IMR-90 (cell line): Measurements from ENCODE around the gene EPB41L2. TPM values are rescaled to one million over a fixed set of nuclear protein-coding genes. Genes with fewer than 3 reads are reported as not detected.

ENCODE experiments used
- ATAC-seq: fragments of 200-7000 bp; cut with Tn5 transposase; 2 replicates; pipeline ENCODE4 v1.9.1; 2020; ENCODE audit warnings: low read depth, mild to moderate bottlenecking, moderate library complexity
- BruUV-seq: library from RNA; stranded (reverse); fragments of 400-500 nt; replicated peaks from 2 replicates; lab custom pipeline; 2021; lab: Mats Ljungman, UMichigan
- CTCF ChIA-PET: fragments of 300-600 bp; formaldehyde crosslinking; extraction: SDS; loops from one replicate; lab custom pipeline; 2021; ENCODE audit warnings: antibody characterized with exemption; lab: Yijun Ruan, JAX
- POLR2A ChIA-PET: fragments of 300-600 bp; sonication (Branson Sonifier 250); formaldehyde crosslinking; loops from one replicate; lab custom pipeline; 2022; ENCODE audit warnings: antibody characterized with exemption; ENCODE audit not compliant: unreplicated experiment; lab: Charles Lee
- DNase-seq: peaks from one replicate; pipeline ENCODE4 v3.0.0; 2013
- H2AFZ ChIP-seq: replicated peaks from 2 replicates; pipeline ENCODE3; 2013; ENCODE audit warnings: low read length, mild to moderate bottlenecking; ENCODE audit not compliant: poor library complexity
- H2AK5ac ChIP-seq: 2 replicates; pipeline ENCODE4 v1.6.1; 2013; ENCODE audit warnings: low read depth, low read length, inconsistent platforms
- H2AK9ac ChIP-seq: replicated peaks from 2 replicates; pipeline ENCODE3; 2013; ENCODE audit warnings: mild to moderate bottlenecking, low read depth, low read length, moderate library complexity; ENCODE audit not compliant: poor library complexity
- H2BK120ac ChIP-seq: 2 replicates; pipeline ENCODE4 v1.6.1; 2013; ENCODE audit warnings: low read depth, low read length, inconsistent platforms
- H2BK15ac ChIP-seq: 3 replicates; pipeline ENCODE4 v1.6.1; 2013; ENCODE audit warnings: low read depth, low read length, inconsistent platforms
- H2BK20ac ChIP-seq: 2 replicates; pipeline ENCODE4 v1.6.1; 2013; ENCODE audit warnings: low read depth, mild to moderate bottlenecking, inconsistent platforms, low read length, moderate library complexity
- H2BK5ac ChIP-seq: 2 replicates; pipeline ENCODE4 v1.6.1; 2013; ENCODE audit warnings: mild to moderate bottlenecking, low read depth, low read length, inconsistent platforms; ENCODE audit not compliant: poor library complexity, severe bottlenecking
- H3K14ac ChIP-seq: replicated peaks from 2 replicates; pipeline ENCODE4 v1.6.1; 2013; ENCODE audit warnings: low read depth, low read length, inconsistent platforms
- H3K18ac ChIP-seq: 2 replicates; pipeline ENCODE4 v1.6.1; 2013; ENCODE audit warnings: low read depth, low read length, control low read depth
- H3K23ac ChIP-seq: 2 replicates; pipeline ENCODE4 v1.6.1; 2013; ENCODE audit warnings: low read depth, low read length, inconsistent platforms
- H3K27ac ChIP-seq: 2 replicates; pipeline ENCODE4 v1.5.1; 2013; ENCODE audit warnings: mild to moderate bottlenecking, control low read depth, low read length; ENCODE audit not compliant: insufficient read depth
- H3K27me3 ChIP-seq: 2 replicates; pipeline ENCODE4 v1.6.1; 2013; ENCODE audit warnings: low read length; ENCODE audit not compliant: control insufficient read depth, insufficient read depth
- H3K36me3 ChIP-seq: 2 replicates; pipeline ENCODE4 v1.6.1; 2013; ENCODE audit warnings: low read length, mixed read lengths; ENCODE audit not compliant: control insufficient read depth, insufficient read depth
- H3K4ac ChIP-seq: 2 replicates; pipeline ENCODE4 v1.6.1; 2013; ENCODE audit warnings: low read depth, low read length, inconsistent platforms
- H3K4me1 ChIP-seq: 2 replicates; pipeline ENCODE4 v1.6.1; 2013; ENCODE audit warnings: low read length, mixed read lengths; ENCODE audit not compliant: control insufficient read depth, insufficient read depth
- H3K4me2 ChIP-seq: 2 replicates; pipeline ENCODE4 v1.6.1; 2013; ENCODE audit warnings: low read depth, mild to moderate bottlenecking, control low read depth, low read length, moderate library complexity
- H3K4me3 ChIP-seq: 2 replicates; pipeline ENCODE4 v1.5.1; 2013; ENCODE audit warnings: low read depth, mild to moderate bottlenecking, control low read depth, low read length, moderate library complexity; ENCODE audit not compliant: insufficient read depth
- H3K56ac ChIP-seq: 2 replicates; pipeline ENCODE4 v1.6.1; 2013; ENCODE audit warnings: low read length, inconsistent platforms; ENCODE audit not compliant: insufficient read depth; ENCODE audit errors: extremely low read depth
- H3K79me1 ChIP-seq, 2 experiments: 2 replicates each; pipeline ENCODE4 v1.6.1; 2013; ENCODE audit warnings: low read length in 2 of 2, inconsistent platforms in 1 of 2, low read depth in 1 of 2
- H3K9ac ChIP-seq: 2 replicates; pipeline ENCODE4 v1.6.1; 2013; ENCODE audit warnings: low read depth, low read length, control low read depth
- H3K9me1 ChIP-seq: 2 replicates; pipeline ENCODE4 v1.6.1; 2013; ENCODE audit warnings: low read length, inconsistent platforms; ENCODE audit not compliant: insufficient read depth
- H3K9me3 ChIP-seq: 2 replicates; pipeline ENCODE4 v1.6.1; 2013; ENCODE audit warnings: low read length; ENCODE audit not compliant: control insufficient read depth, insufficient read depth
- H4K20me1 ChIP-seq: 2 replicates; pipeline ENCODE4 v1.6.1; 2013; ENCODE audit warnings: low read length, inconsistent platforms; ENCODE audit not compliant: insufficient read depth
- H4K5ac ChIP-seq: 2 replicates; pipeline ENCODE4 v1.6.1; 2013; ENCODE audit warnings: mild to moderate bottlenecking, low read depth, low read length, control low read depth
- H4K8ac ChIP-seq, 2 experiments: 2 replicates each; pipeline ENCODE4 v1.6.1; 2013; ENCODE audit warnings: low read depth in 2 of 2, low read length in 2 of 2, control low read depth in 1 of 2, inconsistent platforms in 1 of 2
- H4K91ac ChIP-seq: 2 replicates; pipeline ENCODE4 v1.6.1; 2013; ENCODE audit warnings: low read depth, low read length, inconsistent platforms; ENCODE audit not compliant: insufficient read depth
- BHLHE40 ChIP-seq: fragments of 150-350 bp; IDR thresholded peaks from 2 replicates; pipeline ENCODE4 v1.6.1; 2016; ENCODE audit warnings: mild to moderate bottlenecking, low read depth, low read length
- FOS ChIP-seq: fragments of 150-350 bp; IDR thresholded peaks from 2 replicates; pipeline ENCODE4 v1.6.1; 2016; ENCODE audit warnings: low read depth, low read length
- MAFK ChIP-seq: IDR thresholded peaks from 2 replicates; pipeline ENCODE4 v1.6.1; 2012; ENCODE audit warnings: low read depth, low read length, improper control_type of control experiment
- MXI1 ChIP-seq: IDR thresholded peaks from 2 replicates; pipeline ENCODE4 v1.6.1; 2012; ENCODE audit warnings: low read depth, mild to moderate bottlenecking, low read length, moderate library complexity, borderline replicate concordance
- RCOR1 ChIP-seq: IDR thresholded peaks from 2 replicates; pipeline ENCODE4 v1.6.1; 2012; ENCODE audit warnings: mild to moderate bottlenecking, low read length, improper control_type of control experiment; ENCODE audit not compliant: insufficient replicate concordance
- RFX5 ChIP-seq: IDR thresholded peaks from 2 replicates; pipeline ENCODE4 v1.8.0; 2012; ENCODE audit warnings: low read depth, mild to moderate bottlenecking, low read length, moderate library complexity
- WGBS, 2 experiments: methylation state at CpG; one replicate each; pipeline versions ENCODE4 v1.1.5 to v1.1.7; 2013; ENCODE audit warnings: missing lambda C conversion rate in 2 of 2; ENCODE audit not compliant: insufficient read length in 1 of 2; ENCODE audit errors: extremely low coverage in 2 of 2; 5-methylcytosine and 5-hydroxymethylcytosine counted together
- dilution Hi-C: fragments of 300-500 bp; cut with HindIII; formaldehyde crosslinking; loops from one replicate; pipeline ENCODE4 v1.14.3; 2018; ENCODE audit warnings: low sequenced_read_pairs; ENCODE audit not compliant: unreplicated experiment
- in situ Hi-C: fragments of 300-500 bp; cut with MboI; formaldehyde crosslinking; loops from 3 replicates; pipeline ENCODE4 v1.14.3; 2019; ENCODE audit warnings: low sequenced_read_pairs, inconsistent platforms, mixed read lengths
- intact Hi-C: fragments of 100-400 bp; cut with micrococcal nuclease; formaldehyde crosslinking; loops from 2 replicates; pipeline ENCODE4 v1.10.0; 2022
- polyA plus RNA-seq, 3 experiments: library from polyadenylated mRNA; depleted of rRNA; stranded (reverse); fragments of >200 nt; gene quantifications; 2 replicates each; pipeline ENCODE4 v1.2.3, GENCODE V29; 2012; ENCODE audit warnings: low replicate concordance in 1 of 3
- total RNA-seq: library from RNA; depleted of rRNA; stranded (reverse); fragments of >200 nt; gene quantifications from 2 replicates; pipeline ENCODE4 v1.2.3, GENCODE V29; 2012
- TF ChIP-seq, protein P1 (sequence below): fragments of 150-350 bp; IDR thresholded peaks from 2 replicates; pipeline ENCODE4 v1.6.1; 2016; ENCODE audit warnings: low read depth, mild to moderate bottlenecking, low read length, moderate library complexity, borderline replicate concordance

Gene EPB41L2
- total and polyA plus RNA-seq, 2 of the 4 experiments (the other 2 are of a cell fraction): 85.7 to 99.8 TPM

DNA sequence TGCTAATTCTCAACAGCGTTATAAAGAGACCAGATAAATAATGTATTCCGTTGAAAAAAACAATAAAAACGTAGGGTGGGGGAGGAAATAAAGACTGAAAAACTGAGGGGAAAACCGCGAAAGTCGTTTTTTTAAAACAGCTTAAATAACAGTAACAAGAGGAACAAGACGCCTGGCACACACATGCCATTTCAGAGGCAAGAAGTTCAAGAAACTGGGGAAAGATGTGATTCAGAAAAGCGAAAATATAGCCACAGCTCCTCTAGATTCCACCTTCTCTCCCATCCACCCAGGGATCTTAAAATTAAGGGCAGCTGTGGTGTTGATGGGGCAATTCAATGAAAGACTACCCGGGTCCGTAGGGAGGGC lies 1.3 kb downstream of the EPB41L2 start:
- Histone ChIP-seq H2BK120ac (peak overlapping the region; percentile 41; the same call in 1 of the 2 replicates), H3K4me2 (peak overlapping the region; percentile 99), H2BK15ac (peak overlapping the region; percentile 1; the same call in 1 of the 3 replicates), H2AFZ (no peak overlapping the region), H3K14ac (peak overlapping the region; percentile 85; the same call in 1 of the 2 replicates), H2BK5ac (peak overlapping the region; percentile 89), H4K5ac (no peak overlapping the region), H3K23ac (peak overlapping the region; percentile 75), H3K4me1 (peaks cover 3% of the 10 kb centered on the region; the same call in 1 of the 2 replicates), H2AK9ac (no peak overlapping the region), H4K91ac (peak overlapping the region; percentile 74; the same call in 1 of the 2 replicates), H3K4ac (peak overlapping the region; percentile 89), H2BK20ac (no peak overlapping the region), H2AK5ac (peak overlapping the region; percentile 46; the same call in 1 of the 2 replicates), H3K4me3 (peak overlapping the region; percentile 65), H3K79me1 (peaks cover 3 to 32% of the 10 kb centered on the region in 2 experiments), H3K18ac (peak overlapping the region; percentile 49), H3K56ac (peak overlapping the region; percentile 67; the same call in 1 of the 2 replicates), H3K9me1 (peaks cover 2% of the 10 kb centered on the region; the same call in 1 of the 2 replicates), H3K9ac (peak overlapping the region; percentile 90), H3K27me3 (no peaks in the 10 kb centered on the region), H3K36me3 (0 out of 2 replicates have a peak, but pooled peaks cover 2% of the 10 kb centered on the region), H3K9me3 (no peaks in the 10 kb centered on the region), H4K20me1 (peaks cover 26% of the 10 kb centered on the region; the same call in 1 of the 2 replicates), H4K8ac (peak overlapping the region; percentile 7 to 26; a peak in 2 of 4 replicates), H3K27ac (peak overlapping the region; percentile 87)
- no peak for TF ChIP-seq FOS
- no peak for TF ChIP-seq MAFK
- TF ChIP-seq MXI1: no peak
- 0 out of 2 replicates have a peak, but pooled peaks have one; percentile 13 for TF ChIP-seq BHLHE40
- no peak for TF ChIP-seq RFX5
- TF ChIP-seq RCOR1: no peak
- TF ChIP-seq, protein P1, sequence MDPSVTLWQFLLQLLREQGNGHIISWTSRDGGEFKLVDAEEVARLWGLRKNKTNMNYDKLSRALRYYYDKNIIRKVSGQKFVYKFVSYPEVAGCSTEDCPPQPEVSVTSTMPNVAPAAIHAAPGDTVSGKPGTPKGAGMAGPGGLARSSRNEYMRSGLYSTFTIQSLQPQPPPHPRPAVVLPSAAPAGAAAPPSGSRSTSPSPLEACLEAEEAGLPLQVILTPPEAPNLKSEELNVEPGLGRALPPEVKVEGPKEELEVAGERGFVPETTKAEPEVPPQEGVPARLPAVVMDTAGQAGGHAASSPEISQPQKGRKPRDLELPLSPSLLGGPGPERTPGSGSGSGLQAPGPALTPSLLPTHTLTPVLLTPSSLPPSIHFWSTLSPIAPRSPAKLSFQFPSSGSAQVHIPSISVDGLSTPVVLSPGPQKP: no peak
- intact Hi-C loops: loop anchor here (1.0 to 5.0 kb wide), 5 partner anchors 31 to 176 kb away; partner anchors contain the start of gene AKAP7
- no TSS peak for BruUV-seq
- no peak for ATAC-seq
- ChIA-PET POLR2A (no interaction called here), CTCF (no interaction called here)
- in situ Hi-C loops: no loop called here
- no peak for DNase-seq
- no CpG with 5 or more reads among the region's 10 CpGs for WGBS, 2 experiments
- dilution Hi-C loops: no loop called here
